OCI-LY7 (cell line): ENCODE data around the gene PCDH10. TPM values are rescaled to one million over a fixed set of nuclear protein-coding genes. Genes with fewer than 3 reads are reported as not detected.

Experiments used
- BruUV-seq: library from RNA; stranded (reverse); fragments of 400-500 nt; replicated peaks from 2 replicates; lab custom pipeline; 2021; lab: Mats Ljungman, UMichigan
- CTCF ChIA-PET: fragments of 300-600 bp; sonication (Branson Sonifier 250); formaldehyde crosslinking; loops from one replicate; lab custom pipeline; 2022; ENCODE audit warnings: antibody characterized with exemption; ENCODE audit not compliant: unreplicated experiment; lab: Charles Lee
- POLR2A ChIA-PET: fragments of 300-600 bp; sonication (Branson Sonifier 250); formaldehyde crosslinking; loops from one replicate; lab custom pipeline; 2022; ENCODE audit warnings: antibody characterized with exemption; lab: Charles Lee
- DNase-seq: peaks from one replicate; pipeline ENCODE4 v3.0.0-alpha.2; 2015; ENCODE audit warnings: low spot score
- H2AFZ ChIP-seq: fragments of 200-600 bp; sonication (generic), shearing (Covaris generic); 2 replicates; pipeline ENCODE4 v1.6.1; 2014; ENCODE audit warnings: mild to moderate bottlenecking, antibody characterized with exemption, low read length, moderate library complexity
- H3K27ac ChIP-seq: fragments of 200-600 bp; sonication (generic); 2 replicates; pipeline ENCODE4 v1.5.1; 2014; ENCODE audit warnings: mixed run types, low read depth, mild to moderate bottlenecking, moderate library complexity, low read length, inconsistent platforms; ENCODE audit not compliant: poor library complexity, severe bottlenecking
- H3K36me3 ChIP-seq: fragments of 200-600 bp; sonication (generic); 2 replicates; pipeline ENCODE4 v1.6.1; 2014; ENCODE audit warnings: mild to moderate bottlenecking, antibody characterized with exemption, low read length, moderate library complexity, mixed read lengths; ENCODE audit not compliant: insufficient read depth
- H3K4me1 ChIP-seq: fragments of 200-600 bp; sonication (generic); 2 replicates; pipeline ENCODE4 v1.5.1; 2014; ENCODE audit warnings: mild to moderate bottlenecking, low read length; ENCODE audit not compliant: insufficient read depth, poor library complexity, severe bottlenecking
- H3K4me2 ChIP-seq: fragments of 200-600 bp; sonication (generic); 2 replicates; pipeline ENCODE4 v1.6.1; 2014; ENCODE audit warnings: mild to moderate bottlenecking, low read length
- H3K4me3 ChIP-seq: fragments of 200-600 bp; sonication (generic); 2 replicates; pipeline ENCODE4 v1.5.1; 2014; ENCODE audit warnings: mild to moderate bottlenecking, low read depth, low read length; ENCODE audit not compliant: poor library complexity, severe bottlenecking
- H3K79me2 ChIP-seq: fragments of 200-600 bp; sonication (generic); 2 replicates; pipeline ENCODE4 v1.6.1; 2016; ENCODE audit warnings: low read depth, mild to moderate bottlenecking, low read length, moderate library complexity, mixed read lengths; ENCODE audit not compliant: insufficient read depth
- H3K9me2 ChIP-seq: fragments of 200-600 bp; sonication (generic); 2 replicates; pipeline ENCODE4 v1.6.1; 2016; ENCODE audit warnings: mild to moderate bottlenecking, low read length, mixed read lengths; ENCODE audit not compliant: insufficient read depth
- H3K9me3 ChIP-seq: fragments of 200-600 bp; sonication (generic); 2 replicates; pipeline ENCODE4 v1.6.1; 2014; ENCODE audit warnings: mild to moderate bottlenecking, mixed run types, low read length, mixed read lengths
- H4K20me1 ChIP-seq: fragments of 200-600 bp; sonication (generic); 2 replicates; pipeline ENCODE4 v1.6.1; 2014; ENCODE audit warnings: mild to moderate bottlenecking, antibody characterized with exemption, low read length, moderate library complexity, mixed read lengths; ENCODE audit not compliant: insufficient read depth
- CTCF ChIP-seq: fragments of 200-600 bp; sonication (generic); conservative IDR thresholded peaks from 2 replicates; pipeline ENCODE4 v1.5.1; 2014; ENCODE audit warnings: mild to moderate bottlenecking, antibody characterized with exemption, low read length, moderate library complexity, mixed read lengths
- EZH2phosphoT487 ChIP-seq: fragments of 200-600 bp; sonication (generic); IDR thresholded peaks from 2 replicates; pipeline ENCODE4 v1.6.1; 2018; ENCODE audit warnings: low read depth, borderline replicate concordance, mild to moderate bottlenecking, mixed run types, antibody characterized with exemption, low read length, moderate library complexity, mixed read lengths
- intact Hi-C: fragments of 100-400 bp; cut with micrococcal nuclease; formaldehyde crosslinking; loops from one replicate; pipeline ENCODE4 v1.10.0; 2022; ENCODE audit not compliant: unreplicated experiment
- total RNA-seq, 2 experiments: library from RNA; depleted of rRNA in 1 of 2; stranded (reverse); fragments of >200 nt in 1 of 2; shearing (Covaris generic) in 1 of 2; gene quantifications; 2 replicates each; pipeline ENCODE4 v1.2.3, GENCODE V29; 2014 to 2022

Gene PCDH10
- total RNA-seq, 2 experiments from 2014 or later, result not detected

- Histone ChIP-seq H3K79me2 (no peaks in the 10 kb centered on the region), H4K20me1 (no peaks in the 10 kb centered on the region), H3K4me3 (no peak overlapping the region), H3K9me2 (no peaks in the 10 kb centered on the region), H3K4me1 (no peaks in the 10 kb centered on the region), H3K4me2 (no peak overlapping the region), H3K36me3 (no peaks in the 10 kb centered on the region), H3K9me3 (no peaks in the 10 kb centered on the region), H2AFZ (no peak overlapping the region), H3K27ac (no peak overlapping the region)
- ChIA-PET CTCF (no interaction called here), POLR2A (interaction anchor here (0.6 kb wide), 1 partner anchor 16 kb away, joined by 3 read pairs; no protein-coding TSS in a partner anchor)
- BruUV-seq, result no TSS peak
- no peak for DNase-seq
- no peak for TF ChIP-seq CTCF
- no peak for TF ChIP-seq EZH2phosphoT487
- intact Hi-C loops, result no loop called here
Measured at GRCh38 chr4:133143775-133144430, 5.2 kb upstream of the PCDH10 start.

GRCh38 chr4:133145241-133145640 is 3.9 kb upstream of the PCDH10 start:
- intact Hi-C loops, result no loop called here
- no peaks in the 10 kb centered on the region for H3K79me2 ChIP-seq

More at GRCh38 chr4:133145241-133145640, 3.9 kb upstream of the PCDH10 start:
- Histone ChIP-seq H3K27ac (no peak overlapping the region), H3K36me3 (no peaks in the 10 kb centered on the region), H4K20me1 (no peaks in the 10 kb centered on the region), H3K4me3 (no peak overlapping the region), H3K9me2 (no peaks in the 10 kb centered on the region), H3K4me1 (no peaks in the 10 kb centered on the region), H2AFZ (no peak overlapping the region), H3K9me3 (no peaks in the 10 kb centered on the region), H3K4me2 (no peak overlapping the region)
- POLR2A ChIA-PET, result no interaction called here
- CTCF ChIA-PET, result no interaction called here
- no TSS peak for BruUV-seq
- TF ChIP-seq CTCF (no peak), EZH2phosphoT487 (no peak)
- no peak for DNase-seq
